ENCODE results near the gene MDH2. TPM values are rescaled to one million over a fixed set of nuclear protein-coding genes. Genes with fewer than 3 reads are reported as not detected.
"Not testable (repeated sequence)": the region's sequence is repeated elsewhere in the genome, so short reads cannot be mapped to it uniquely, and the experiment has no call there.

MDH2 gene
- total RNA-seq, 4 donors from 2014 or later: 57.1 to 81.0 (median 69.4) TPM

- TF ChIP-seq POLR2A (IDR thresholded peaks at IDR 0.05): no peak
- no peak for TF ChIP-seq CTCF (IDR thresholded peaks at IDR 0.05)
- no peak for TF ChIP-seq EP300 (IDR thresholded peaks at IDR 0.05)
- Histone ChIP-seq H3K27me3 (no peaks in the 10 kb centered on the region), H3K4me3 (peak overlapping the region; percentile 82 to 100 (median 96)), H3K4me1 (peaks cover 0 to 58% (median 18%) of the 10 kb centered on the region in 4 donors), H3K36me3 (peaks cover 0 to 47% (median 0%) of the 10 kb centered on the region in 3 donors), H3K9me3 (no peaks in the 10 kb centered on the region), H3K27ac (peak overlapping the region; percentile 70 to 92 (median 88))
- 1 to 4% methylated on average over 9 of the region's 9 CpGs for WGBS, 2 donors
- DNase-seq (ENCODE audit: low spot score in 2 of 2): no peak
Measured at GRCh38 chr7:76048668-76048988, 722 bp downstream of the MDH2 start.

DNA sequence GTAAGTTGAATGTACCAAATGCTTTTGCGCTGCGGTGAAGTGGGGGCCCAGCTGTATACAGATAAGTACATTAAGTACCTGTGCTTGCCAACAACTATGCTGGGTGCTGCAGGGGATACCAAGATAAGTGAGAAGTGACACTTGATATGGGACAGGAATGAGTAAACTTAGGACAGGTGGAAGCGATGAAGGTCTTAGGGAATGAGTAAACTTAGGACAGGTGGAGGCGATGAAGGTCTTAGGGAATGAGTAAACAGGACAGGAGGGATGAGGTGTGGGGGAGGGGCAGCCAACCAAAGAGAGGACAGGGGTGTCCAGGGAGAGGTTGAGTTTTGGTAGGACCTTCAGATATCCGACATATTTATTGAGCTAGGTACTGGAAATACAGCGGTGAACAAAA, 1.4 kb downstream of the MDH2 start:
- DNase-seq (ENCODE audit: low spot score in 2 of 2): no peak
- H3K9me3 ChIP-seq: no peaks in the 10 kb centered on the region
- H3K36me3 ChIP-seq: peaks cover 0 to 49% (median 0%) of the 10 kb centered on the region in 3 donors
- H3K27ac ChIP-seq: peak overlapping the region in 1 of 4 donors; percentile 87
- peak overlapping the region in 2 of 4 donors; percentile 82 to 98 for H3K4me3 ChIP-seq
- WGBS, 2 donors: 94% methylated on average over 6 of the region's 6 CpGs
- TF ChIP-seq EP300 (IDR thresholded peaks at IDR 0.05): no peak
- TF ChIP-seq CTCF (IDR thresholded peaks at IDR 0.05): no peak
- no peak for TF ChIP-seq POLR2A (IDR thresholded peaks at IDR 0.05)
- no peaks in the 10 kb centered on the region for H3K27me3 ChIP-seq
- peaks cover 0 to 63% (median 18%) of the 10 kb centered on the region in 4 donors for H3K4me1 ChIP-seq

GRCh38 chr7:76050545-76050944, 2.6 kb downstream of the MDH2 start:
- no peak overlapping the region for H3K4me3 ChIP-seq
- peaks cover 0 to 56% (median 0%) of the 10 kb centered on the region in 3 donors for H3K36me3 ChIP-seq
- H3K4me1 ChIP-seq: peaks cover 0 to 60% (median 18%) of the 10 kb centered on the region in 4 donors
- no peaks in the 10 kb centered on the region for H3K27me3 ChIP-seq
- no peak for TF ChIP-seq POLR2A (IDR thresholded peaks at IDR 0.05)
- TF ChIP-seq CTCF (IDR thresholded peaks at IDR 0.05): no peak
- TF ChIP-seq EP300 (IDR thresholded peaks at IDR 0.05): no peak
- H3K9me3 ChIP-seq: no peaks in the 10 kb centered on the region
- WGBS, 2 donors: 84 to 99% methylated on average over 5 of the region's 5 CpGs
- no peak for DNase-seq (ENCODE audit: low spot score in 2 of 2)
- no peak overlapping the region for H3K27ac ChIP-seq

DNA sequence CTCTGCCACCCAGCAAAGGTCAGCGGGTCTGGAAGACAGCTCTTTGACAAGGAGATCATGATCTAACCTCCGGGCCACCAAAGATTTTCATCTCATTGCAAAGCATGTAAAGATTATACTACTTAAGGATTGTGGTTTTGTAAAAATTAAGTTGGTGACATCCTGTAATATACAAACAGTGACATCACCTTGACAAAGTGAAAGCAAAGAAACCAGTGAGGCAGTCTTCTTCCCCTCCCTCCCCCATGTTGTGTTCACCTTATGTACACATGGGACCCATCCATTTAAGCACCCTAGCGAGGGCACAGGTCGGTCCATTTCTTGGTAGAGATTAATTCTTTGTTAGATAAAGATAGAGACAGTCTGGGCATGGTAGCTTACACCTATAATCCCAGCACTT, 3.9 kb downstream of the MDH2 start:
- Histone ChIP-seq H3K9me3 (no peaks in the 10 kb centered on the region), H3K4me1 (peaks cover 0 to 47% (median 10%) of the 10 kb centered on the region in 4 donors), H3K27me3 (no peaks in the 10 kb centered on the region), H3K4me3 (no peak overlapping the region), H3K36me3 (peaks cover 0 to 67% (median 0%) of the 10 kb centered on the region in 3 donors), H3K27ac (no peak overlapping the region)
- 91 to 93% methylated on average over 4 of the region's 4 CpGs for WGBS, 2 donors
- TF ChIP-seq POLR2A (IDR thresholded peaks at IDR 0.05) (no peak), EP300 (IDR thresholded peaks at IDR 0.05) (no peak), CTCF (IDR thresholded peaks at IDR 0.05) (no peak)
- DNase-seq (ENCODE audit: low spot score in 2 of 2): no peak

DNA sequence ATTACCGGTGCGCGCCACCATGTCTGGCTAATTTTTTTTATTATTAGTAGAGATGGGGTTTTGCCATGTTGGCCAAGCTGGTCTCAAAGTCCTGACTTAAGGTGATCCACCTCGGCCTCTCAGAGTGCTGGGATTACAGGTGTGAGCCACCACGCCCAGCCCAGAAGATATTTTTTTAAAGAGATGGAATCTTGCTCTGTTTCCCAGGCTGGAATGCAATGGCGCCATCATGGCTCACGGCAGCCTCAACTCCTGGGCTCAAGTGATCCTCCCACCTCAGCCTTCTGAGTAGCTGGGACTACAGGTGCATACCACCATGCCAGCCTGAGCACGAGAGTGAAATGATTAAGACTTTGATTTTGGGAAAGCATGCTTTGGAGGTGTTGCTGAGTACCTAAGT, 4.8 kb downstream of the MDH2 start:
- H3K27me3 ChIP-seq; H3K9me3 ChIP-seq; DNase-seq (ENCODE audit: low spot score in 2 of 2); H3K27ac ChIP-seq; H3K4me3 ChIP-seq: not testable (repeated sequence)
- Histone ChIP-seq H3K4me1 (peaks cover 0 to 43% (median 6%) of the 10 kb centered on the region in 4 donors), H3K36me3 (peaks cover 0 to 75% (median under 1%) of the 10 kb centered on the region in 3 donors)
- 96% methylated on average over 8 of the region's 8 CpGs for WGBS, 2 donors

DNA sequence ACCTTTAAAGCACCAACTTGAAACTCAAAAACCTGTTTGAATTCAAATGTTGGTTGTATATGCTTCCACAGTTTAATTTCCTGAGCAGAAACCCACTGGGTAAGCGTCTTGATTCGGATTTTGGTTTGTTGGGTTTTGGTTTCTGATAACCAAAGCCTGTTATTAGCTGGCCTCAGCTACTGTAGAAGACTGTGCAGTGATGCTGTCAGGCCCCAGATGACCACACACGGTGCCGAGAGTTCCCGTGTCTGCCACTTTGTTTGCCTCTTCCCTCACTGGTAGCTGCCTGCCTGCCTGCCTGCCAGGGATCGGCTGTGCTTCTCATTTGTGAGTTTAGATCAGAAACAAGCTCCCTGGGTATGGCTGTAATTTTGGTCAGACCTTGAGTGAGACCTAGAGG, 5.6 kb downstream of the MDH2 start:
- Histone ChIP-seq H3K27ac (no peak overlapping the region), H3K9me3 (no peaks in the 10 kb centered on the region), H3K4me1 (peaks cover 0 to 43% (median 6%) of the 10 kb centered on the region in 4 donors), H3K27me3 (no peaks in the 10 kb centered on the region), H3K4me3 (no peak overlapping the region), H3K36me3 (peaks cover 0 to 83% (median 7%) of the 10 kb centered on the region in 3 donors)
- no peak for DNase-seq (ENCODE audit: low spot score in 2 of 2)
- no peak for TF ChIP-seq POLR2A (IDR thresholded peaks at IDR 0.05)
- TF ChIP-seq CTCF (IDR thresholded peaks at IDR 0.05): no peak
- no peak for TF ChIP-seq EP300 (IDR thresholded peaks at IDR 0.05)
- WGBS, 2 donors: 65 to 74% methylated on average over 6 of the region's 6 CpGs
